HEK293 (cell line): ENCODE measurements around the gene PTPRJ.
A peak's percentile ranks its signal among the peaks of the same experiment; 100 is the strongest.

ENCODE experiments used
- CTCF ChIA-PET: fragments of 350-600 bp; formaldehyde crosslinking; extraction: SDS; loops from one replicate; lab custom pipeline; 2021; ENCODE audit warnings: antibody characterized with exemption; lab: Yijun Ruan, JAX
- POLR2A ChIA-PET: fragments of 300-600 bp; formaldehyde crosslinking; extraction: SDS; loops from one replicate; lab custom pipeline; 2020; ENCODE audit warnings: antibody characterized with exemption, inconsistent platforms; lab: Yijun Ruan, JAX
- H3K27ac ChIP-seq: fragments of 200-500 bp; sonication (Bioruptor generic); 2 replicates; pipeline ENCODE4 v1.5.1; 2014; ENCODE audit warnings: low read depth, low read length, control low read depth, inconsistent platforms; ENCODE audit errors: extremely low read depth
- H3K36me3 ChIP-seq, 2 experiments: fragments of 200-500 bp in 1 of 2; sonication (Bioruptor generic) in 1 of 2; 1 replicate in 1 of 2; 2 replicates in 1 of 2; pipeline ENCODE4 v1.5.1; 2014 to 2017; ENCODE audit warnings: inconsistent platforms in 2 of 2, low read length in 2 of 2; ENCODE audit not compliant: control insufficient read depth in 2 of 2, insufficient read depth in 1 of 2
- H3K4me1 ChIP-seq: fragments of 200-500 bp; sonication (Bioruptor generic); 2 replicates; pipeline ENCODE4 v1.5.1; 2014; ENCODE audit warnings: mild to moderate bottlenecking, low read length, inconsistent platforms; ENCODE audit not compliant: control insufficient read depth, insufficient read depth
- H3K4me3 ChIP-seq: 2 replicates; pipeline ENCODE4 v1.5.1; 2011; ENCODE audit warnings: low read depth, mild to moderate bottlenecking, control low read depth, low read length, moderate library complexity
- H3K9me3 ChIP-seq: fragments of 200-500 bp; sonication (Bioruptor generic); 2 replicates; pipeline ENCODE4 v1.5.1; 2014; ENCODE audit warnings: low read depth, low read length, inconsistent platforms; ENCODE audit not compliant: control insufficient read depth, insufficient read depth
- CTCF ChIP-seq: fragments of 450-650 bp; formaldehyde crosslinking; IDR thresholded peaks from 2 replicates; pipeline ENCODE4 v1.5.1; 2016; ENCODE audit warnings: missing biosample characterization, missing genetic modification characterization
- KLF10 ChIP-seq: fragments of 450-650 bp; IDR thresholded peaks from 2 replicates; pipeline ENCODE4 v1.5.1; 2018; ENCODE audit warnings: missing biosample characterization, mild to moderate bottlenecking, missing genetic modification characterization
- KLF17 ChIP-seq: fragments of 450-650 bp; formaldehyde crosslinking; IDR thresholded peaks from 2 replicates; pipeline ENCODE4 v1.5.1; 2016; ENCODE audit warnings: missing biosample characterization, missing genetic modification characterization
- PBX3 ChIP-seq: sonication (generic); formaldehyde crosslinking; IDR thresholded peaks from 2 replicates; pipeline ENCODE4 v1.8.1; 2022; ENCODE audit warnings: mild to moderate bottlenecking, moderate library complexity, missing genetic modification reagents
- ZBTB11 ChIP-seq: fragments of 450-650 bp; formaldehyde crosslinking; conservative IDR thresholded peaks from 2 replicates; pipeline ENCODE4 v1.5.1; 2016; ENCODE audit warnings: low read depth, missing biosample characterization, missing genetic modification characterization
- ZNF10 ChIP-seq: fragments of 450-650 bp; formaldehyde crosslinking; IDR thresholded peaks from 2 replicates; pipeline ENCODE4 v1.5.1; 2017; ENCODE audit warnings: missing biosample characterization, missing genetic modification characterization
- ZNF132 ChIP-seq: fragments of 450-650 bp; formaldehyde crosslinking; IDR thresholded peaks from 2 replicates; pipeline ENCODE4 v1.5.1; 2017; ENCODE audit warnings: missing biosample characterization, missing genetic modification characterization, borderline replicate concordance
- ZNF169 ChIP-seq: fragments of 450-650 bp; formaldehyde crosslinking; IDR thresholded peaks from 2 replicates; pipeline ENCODE4 v1.5.1; 2016; ENCODE audit warnings: missing biosample characterization, missing genetic modification characterization
- ZNF24 ChIP-seq: fragments of 450-650 bp; formaldehyde crosslinking; IDR thresholded peaks from 2 replicates; pipeline ENCODE4 v1.5.1; 2016; ENCODE audit warnings: missing biosample characterization, missing genetic modification characterization
- ZNF366 ChIP-seq: fragments of 450-650 bp; formaldehyde crosslinking; conservative IDR thresholded peaks from 2 replicates; pipeline ENCODE4 v1.5.1; 2016; ENCODE audit warnings: missing biosample characterization, missing genetic modification characterization
- ZNF394 ChIP-seq: fragments of 450-650 bp; formaldehyde crosslinking; IDR thresholded peaks from 2 replicates; pipeline ENCODE4 v1.5.1; 2016; ENCODE audit warnings: missing biosample characterization, missing genetic modification characterization, mild to moderate bottlenecking, moderate library complexity, borderline replicate concordance
- ZNF585B ChIP-seq: fragments of 450-650 bp; formaldehyde crosslinking; IDR thresholded peaks from 2 replicates; pipeline ENCODE4 v1.5.1; 2016; ENCODE audit warnings: missing biosample characterization, missing genetic modification characterization
- ZXDB ChIP-seq: fragments of 450-650 bp; formaldehyde crosslinking; IDR thresholded peaks from 2 replicates; pipeline ENCODE4 v1.5.1; 2016; ENCODE audit warnings: missing biosample characterization, missing genetic modification characterization
- TF ChIP-seq, protein P1 (sequence below): fragments of 450-650 bp; formaldehyde crosslinking; IDR thresholded peaks from 2 replicates; pipeline ENCODE4 v1.5.1; 2016; ENCODE audit warnings: missing biosample characterization, missing genetic modification characterization
- TF ChIP-seq, protein P2 (sequence below): fragments of 450-650 bp; formaldehyde crosslinking; IDR thresholded peaks from 2 replicates; pipeline ENCODE4 v1.5.1; 2016; ENCODE audit warnings: missing biosample characterization, missing genetic modification characterization

Gene PTPRJ

GRCh38 chr11:47986219-47986618 lies 5.9 kb downstream of the PTPRJ start (continued):
- TF ChIP-seq, protein P1, sequence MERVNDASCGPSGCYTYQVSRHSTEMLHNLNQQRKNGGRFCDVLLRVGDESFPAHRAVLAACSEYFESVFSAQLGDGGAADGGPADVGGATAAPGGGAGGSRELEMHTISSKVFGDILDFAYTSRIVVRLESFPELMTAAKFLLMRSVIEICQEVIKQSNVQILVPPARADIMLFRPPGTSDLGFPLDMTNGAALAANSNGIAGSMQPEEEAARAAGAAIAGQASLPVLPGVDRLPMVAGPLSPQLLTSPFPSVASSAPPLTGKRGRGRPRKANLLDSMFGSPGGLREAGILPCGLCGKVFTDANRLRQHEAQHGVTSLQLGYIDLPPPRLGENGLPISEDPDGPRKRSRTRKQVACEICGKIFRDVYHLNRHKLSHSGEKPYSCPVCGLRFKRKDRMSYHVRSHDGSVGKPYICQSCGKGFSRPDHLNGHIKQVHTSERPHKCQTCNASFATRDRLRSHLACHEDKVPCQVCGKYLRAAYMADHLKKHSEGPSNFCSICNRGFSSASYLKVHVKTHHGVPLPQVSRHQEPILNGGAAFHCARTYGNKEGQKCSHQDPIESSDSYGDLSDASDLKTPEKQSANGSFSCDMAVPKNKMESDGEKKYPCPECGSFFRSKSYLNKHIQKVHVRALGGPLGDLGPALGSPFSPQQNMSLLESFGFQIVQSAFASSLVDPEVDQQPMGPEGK: no peak
- no peak for TF ChIP-seq ZNF10 (tag by site-specific recombination)

DNA sequence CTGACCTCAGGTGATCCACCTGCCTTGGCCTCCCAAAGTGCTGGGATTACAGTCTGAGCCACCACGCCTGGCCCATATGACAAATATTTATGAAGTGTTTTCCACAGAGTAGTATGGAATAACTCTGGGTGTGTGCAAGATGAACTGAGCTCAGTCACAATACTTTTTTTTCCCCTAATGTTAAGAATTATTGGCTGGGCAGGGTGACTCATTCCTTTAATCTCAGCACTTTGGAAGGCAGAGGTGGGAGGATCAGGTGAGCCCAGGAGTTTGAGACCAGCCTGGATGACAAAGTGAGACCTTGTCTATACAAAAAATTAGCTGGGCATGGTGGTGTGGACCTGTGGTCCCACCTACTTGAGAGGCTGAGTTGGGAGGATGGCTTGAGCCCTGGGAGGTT lies 6.4 kb downstream of the PTPRJ start:
- CTCF ChIA-PET: no interaction called here
- Histone ChIP-seq H3K4me1 (peaks cover 7% of the 10 kb centered on the region), H3K4me3 (no peak overlapping the region), H3K36me3 (no peaks in the 10 kb centered on the region), H3K27ac (no peak overlapping the region), H3K9me3 (no peaks in the 10 kb centered on the region)
- TF ChIP-seq PBX3: no peak
- TF ChIP-seq KLF17: 0 out of 2 replicates have a peak, but pooled peaks have one; percentile 26
- TF ChIP-seq CTCF (tag by site-specific recombination): no peak
- TF ChIP-seq ZNF24: no peak
- no peak for TF ChIP-seq ZNF132 (tag by site-specific recombination)
- no peak for TF ChIP-seq ZNF366 (tag by site-specific recombination)
- POLR2A ChIA-PET: no interaction called here

- no peaks in the 10 kb centered on the region for H3K9me3 ChIP-seq
- H3K27ac ChIP-seq: no peak overlapping the region
- TF ChIP-seq KLF10 (tag by site-specific recombination): no peak
- TF ChIP-seq ZNF169: no peak
- TF ChIP-seq ZXDB: no peak
- TF ChIP-seq ZNF585B (tag by site-specific recombination): no peak
- no peak for TF ChIP-seq ZBTB11 (tag by site-specific recombination)
- no peak for TF ChIP-seq ZNF394 (tag by site-specific recombination)
- TF ChIP-seq, protein P2, sequence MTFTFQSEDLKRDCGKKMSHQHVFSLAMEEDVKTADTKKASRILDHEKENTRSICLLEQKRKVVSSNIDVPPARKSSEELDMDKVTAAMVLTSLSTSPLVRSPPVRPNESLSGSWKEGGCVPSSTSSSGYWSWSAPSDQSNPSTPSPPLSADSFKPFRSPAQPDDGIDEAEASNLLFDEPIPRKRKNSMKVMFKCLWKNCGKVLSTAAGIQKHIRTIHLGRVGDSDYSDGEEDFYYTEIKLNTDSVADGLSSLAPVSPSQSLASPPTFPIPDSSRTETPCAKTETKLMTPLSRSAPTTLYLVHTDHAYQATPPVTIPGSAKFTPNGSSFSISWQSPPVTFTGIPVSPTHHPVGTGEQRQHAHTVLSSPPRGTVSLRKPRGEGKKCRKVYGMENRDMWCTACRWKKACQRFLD (tag by site-specific recombination): no peak
- no peak overlapping the region for H3K4me3 ChIP-seq
- POLR2A ChIA-PET: no interaction called here
- H3K36me3 ChIP-seq: no peaks in the 10 kb centered on the region
- H3K4me1 ChIP-seq: peaks cover 6% of the 10 kb centered on the region
- CTCF ChIA-PET: no interaction called here
Measured at GRCh38 chr11:47987310-47987709, 7.0 kb downstream of the PTPRJ start.
